H1 (cell line): ENCODE data around the gene LRCH1. TPM values are rescaled to one million over a fixed set of nuclear protein-coding genes. Genes with fewer than 3 reads are reported as not detected.

Experiments used
- CTCF ChIA-PET: fragments of 300-600 bp; sonication (Branson Sonifier 250); formaldehyde crosslinking; loops from one replicate; lab custom pipeline; 2021; ENCODE audit not compliant: partially characterized antibody; lab: Charles Lee
- POLR2A ChIA-PET: fragments of 300-600 bp; sonication (Branson Sonifier 250); formaldehyde crosslinking; loops from one replicate; lab custom pipeline; 2021; ENCODE audit warnings: inconsistent platforms; ENCODE audit not compliant: partially characterized antibody; lab: Charles Lee
- DNase-seq, 2 experiments: peaks; one replicate each; pipeline versions ENCODE4 v3.0.0 to v3.0.0-alpha.2; 2010 to 2022; ENCODE audit warnings: low spot score in 2 of 2, low read depth in 1 of 2, mixed read lengths in 1 of 2
- FAIRE-seq: peaks from 2 replicates; lab custom pipeline; 2011; peaks lifted over from hg19 to GRCh38; lab: Jason Lieb, UNC
- H2AFZ ChIP-seq: 2 replicates; pipeline ENCODE4 v1.8.1; 2012; ENCODE audit warnings: low read length, inconsistent platforms
- H2AK5ac ChIP-seq: 2 replicates; pipeline ENCODE4 v1.6.1; 2013; ENCODE audit warnings: low read depth, low read length
- H2BK120ac ChIP-seq: replicated peaks from 2 replicates; pipeline ENCODE3; 2013; ENCODE audit warnings: low read depth, low read length, inconsistent platforms
- H2BK12ac ChIP-seq: 2 replicates; pipeline ENCODE4 v1.6.1; 2013; ENCODE audit warnings: low read depth, low read length
- H2BK15ac ChIP-seq: 2 replicates; pipeline ENCODE4 v1.6.1; 2013; ENCODE audit warnings: low read length
- H2BK20ac ChIP-seq: 2 replicates; pipeline ENCODE4 v1.6.1; 2013; ENCODE audit warnings: low read length
- H2BK5ac ChIP-seq: 2 replicates; pipeline ENCODE4 v1.6.1; 2013; ENCODE audit warnings: low read depth, low read length
- H3K14ac ChIP-seq: 2 replicates; pipeline ENCODE4 v1.6.1; 2013; ENCODE audit warnings: inconsistent platforms; ENCODE audit not compliant: insufficient read length
- H3K18ac ChIP-seq: 2 replicates; pipeline ENCODE4 v1.6.1; 2013; ENCODE audit warnings: low read length; ENCODE audit errors: extremely low read depth
- H3K23ac ChIP-seq: 2 replicates; pipeline ENCODE4 v1.6.1; 2013; ENCODE audit warnings: inconsistent platforms; ENCODE audit not compliant: insufficient read length
- H3K23me2 ChIP-seq: 2 replicates; pipeline ENCODE4 v1.6.1; 2013; ENCODE audit warnings: low read depth, low read length
- H3K27ac ChIP-seq: 2 replicates; pipeline ENCODE4 v1.6.1; 2011; ENCODE audit warnings: low read depth, low read length, inconsistent platforms
- H3K27me3 ChIP-seq, 4 experiments: replicated peaks in 1 of 4; 1 replicate in 1 of 4; 2 replicates in 3 of 4; pipeline versions ENCODE4 v1.6.1 to v1.8.1; 2011 to 2013; ENCODE audit warnings: low read length in 3 of 4, mild to moderate bottlenecking in 3 of 4, inconsistent platforms in 2 of 4, mixed read lengths in 2 of 4, moderate library complexity in 1 of 4; ENCODE audit not compliant: control insufficient read depth in 3 of 4, insufficient read depth in 3 of 4; ENCODE audit errors: extremely low read depth in 1 of 4
- H3K36me3 ChIP-seq, 4 experiments: 2 replicates each; pipeline versions ENCODE4 v1.6.1 to v1.8.1; 2011 to 2013; ENCODE audit warnings: mild to moderate bottlenecking in 4 of 4, low read length in 3 of 4, moderate library complexity in 2 of 4, control low read depth in 1 of 4, inconsistent platforms in 1 of 4; ENCODE audit not compliant: insufficient read depth in 4 of 4, control insufficient read depth in 2 of 4
- H3K4ac ChIP-seq: replicated peaks from 2 replicates; pipeline ENCODE3; 2013; ENCODE audit warnings: low read length, low read depth, mixed read lengths, inconsistent platforms; ENCODE audit not compliant: insufficient read length
- H3K4me1 ChIP-seq, 4 experiments: replicated peaks in 1 of 4; 1 replicate in 1 of 4; 2 replicates in 3 of 4; pipeline versions ENCODE4 v1.6.1 to v1.8.1; 2011 to 2013; ENCODE audit warnings: low read length in 3 of 4, inconsistent platforms in 2 of 4, mixed read lengths in 1 of 4; ENCODE audit not compliant: insufficient read depth in 4 of 4, control insufficient read depth in 3 of 4
- H3K4me2 ChIP-seq, 2 experiments: 2 replicates each; pipeline versions ENCODE4 v1.6.1 to v1.8.1; 2011 to 2013; ENCODE audit warnings: low read depth in 2 of 2, low read length in 2 of 2, control low read depth in 1 of 2, inconsistent platforms in 1 of 2, mild to moderate bottlenecking in 1 of 2; ENCODE audit not compliant: insufficient read depth in 1 of 2
- H3K4me3 ChIP-seq, 4 experiments: fragments of 200-600, 300-600 bp in 1 of 4; sonication (generic), shearing (Covaris generic), sonication (Bioruptor Twin) in 1 of 4; 2 replicates each; pipeline versions ENCODE4 v1.5.1 to v1.8.1; 2011 to 2016; ENCODE audit warnings: low read length in 4 of 4, low read depth in 3 of 4, control low read depth in 2 of 4, inconsistent platforms in 2 of 4, mild to moderate bottlenecking in 2 of 4, mixed read lengths in 1 of 4, moderate library complexity in 1 of 4; ENCODE audit not compliant: insufficient read depth in 2 of 4; ENCODE audit errors: extremely low read depth in 1 of 4
- H3K56ac ChIP-seq: replicated peaks from 2 replicates; pipeline ENCODE3; 2013; ENCODE audit warnings: low read depth, mild to moderate bottlenecking, mixed read lengths, low read length, inconsistent platforms; ENCODE audit not compliant: insufficient read length
- H3K79me1 ChIP-seq: 2 replicates; pipeline ENCODE4 v1.6.1; 2013; ENCODE audit warnings: low read depth, low read length, control low read depth
- H3K79me2 ChIP-seq, 2 experiments: 2 replicates each; pipeline versions ENCODE4 v1.6.1 to v1.8.1; 2012 to 2013; ENCODE audit warnings: low read length in 2 of 2, mild to moderate bottlenecking in 2 of 2, inconsistent platforms in 1 of 2; ENCODE audit not compliant: insufficient read depth in 2 of 2, control insufficient read depth in 1 of 2
- H3K9ac ChIP-seq, 4 experiments: replicated peaks in 1 of 4; 1 replicate in 1 of 4; 2 replicates in 3 of 4; pipeline versions ENCODE4 v1.6.1 to v1.8.1; 2011 to 2013; ENCODE audit warnings: low read depth in 3 of 4, low read length in 3 of 4, control low read depth in 2 of 4, mild to moderate bottlenecking in 2 of 4, moderate library complexity in 2 of 4, inconsistent platforms in 1 of 4; ENCODE audit errors: extremely low read depth in 1 of 4
- H3K9me3 ChIP-seq, 2 experiments: 2 replicates each; pipeline versions ENCODE4 v1.6.1 to v1.8.1; 2012 to 2013; ENCODE audit warnings: mild to moderate bottlenecking in 2 of 2, moderate library complexity in 2 of 2, control low read depth in 1 of 2, inconsistent platforms in 1 of 2, low read depth in 1 of 2, low read length in 1 of 2, mixed read lengths in 1 of 2; ENCODE audit not compliant: insufficient read depth in 2 of 2
- H4K20me1 ChIP-seq, 2 experiments: replicated peaks in 1 of 2; 2 replicates each; pipeline versions ENCODE3 to v1.8.1; 2011 to 2013; ENCODE audit warnings: inconsistent platforms in 2 of 2, low read length in 2 of 2, mild to moderate bottlenecking in 1 of 2; ENCODE audit not compliant: insufficient read depth in 2 of 2, control insufficient read depth in 1 of 2
- H4K5ac ChIP-seq: 2 replicates; pipeline ENCODE4 v1.6.1; 2013; ENCODE audit warnings: low read length, low read depth, mixed read lengths, inconsistent platforms; ENCODE audit not compliant: insufficient read length
- H4K8ac ChIP-seq: 2 replicates; pipeline ENCODE4 v1.8.0; 2013; ENCODE audit warnings: mild to moderate bottlenecking, moderate library complexity, low read length, inconsistent platforms; ENCODE audit not compliant: insufficient read depth; ENCODE audit errors: extremely low read depth
- H4K91ac ChIP-seq: replicated peaks from 2 replicates; pipeline ENCODE3; 2013; ENCODE audit warnings: low read length, mixed read lengths, inconsistent platforms; ENCODE audit not compliant: insufficient read length
- ATF2 ChIP-seq: IDR thresholded peaks from 2 replicates; pipeline ENCODE4 v1.6.1; 2012; ENCODE audit warnings: low read length, inconsistent platforms
- CEBPB ChIP-seq: IDR thresholded peaks from 2 replicates; pipeline ENCODE4 v1.6.1; 2012; ENCODE audit warnings: low read depth, low read length
- CHD2 ChIP-seq: IDR thresholded peaks from 2 replicates; pipeline ENCODE4 v1.6.1; 2012; ENCODE audit warnings: low read length, improper control_type of control experiment
- GTF2F1 ChIP-seq: IDR thresholded peaks from 2 replicates; pipeline ENCODE4 v1.6.1; 2012; ENCODE audit warnings: low read depth, low read length, improper control_type of control experiment, borderline replicate concordance
- POU5F1 ChIP-seq: IDR thresholded peaks from 2 replicates; pipeline ENCODE4 v1.6.1; 2011; ENCODE audit warnings: low read depth, mild to moderate bottlenecking, low read length, moderate library complexity
- TAF1 ChIP-seq: IDR thresholded peaks from 2 replicates; pipeline ENCODE4 v1.6.1; 2011; ENCODE audit warnings: mild to moderate bottlenecking, low read depth, low read length
- TBP ChIP-seq: IDR thresholded peaks from 2 replicates; pipeline ENCODE4 v1.6.1; 2011; ENCODE audit warnings: low read depth, low read length, improper control_type of control experiment
- YY1 ChIP-seq: IDR thresholded peaks from 2 replicates; pipeline ENCODE4 v1.6.1; 2011; ENCODE audit warnings: low read depth, mild to moderate bottlenecking, low read length
- WGBS, 2 experiments: shearing (Covaris generic) in 1 of 2; methylation state at CpG; one replicate each; pipeline versions ENCODE4 v1.1.6 to v1.1.7; 2013 to 2015; ENCODE audit warnings: low lambda C conversion rate in 2 of 2, mixed read lengths in 2 of 2, inconsistent platforms in 1 of 2, low coverage in 1 of 2, missing lambda C conversion rate in 1 of 2; ENCODE audit not compliant: insufficient replicate concordance in 2 of 2, insufficient coverage in 1 of 2, insufficient read length in 1 of 2; ENCODE audit errors: extremely low coverage in 1 of 2, missing lambda C conversion rate in 1 of 2; 5-methylcytosine and 5-hydroxymethylcytosine counted together
- polyA plus RNA-seq, 7 experiments: library from polyadenylated mRNA; depleted of rRNA in 3 of 7; stranded (reverse) in 5 of 7; unstranded in 2 of 7; fragments of >200 nt in 5 of 7; fragments of 200-250 nt in 2 of 7; gene quantifications; 1 replicate in 5 of 7; 2 replicates in 1 of 7; 4 replicates in 1 of 7; pipeline versions ENCODE4 v1.2.1 to v1.2.3, GENCODE V29; 2011 to 2013; ENCODE audit warnings: missing spikeins in 2 of 7, mixed read lengths in 2 of 7
- total RNA-seq: library from RNA; stranded (reverse); fragmentation: NEBNext Ultra II Directional; extraction: Animal tissue kit (Norgen Biotek cat#: 25700); gene quantifications from 2 replicates; pipeline ENCODE4 v1.2.1, GENCODE V29; 2021
- TF ChIP-seq, protein P1 (sequence below): IDR thresholded peaks from 2 replicates; pipeline ENCODE4 v1.6.1; 2012; ENCODE audit warnings: inconsistent platforms

Gene LRCH1
- total and polyA plus RNA-seq, 2 of the 8 experiments (the other 6 are each of a cell fraction or from before 2014, with no cell fraction given) = 3.0 to 10.1 TPM

DNA sequence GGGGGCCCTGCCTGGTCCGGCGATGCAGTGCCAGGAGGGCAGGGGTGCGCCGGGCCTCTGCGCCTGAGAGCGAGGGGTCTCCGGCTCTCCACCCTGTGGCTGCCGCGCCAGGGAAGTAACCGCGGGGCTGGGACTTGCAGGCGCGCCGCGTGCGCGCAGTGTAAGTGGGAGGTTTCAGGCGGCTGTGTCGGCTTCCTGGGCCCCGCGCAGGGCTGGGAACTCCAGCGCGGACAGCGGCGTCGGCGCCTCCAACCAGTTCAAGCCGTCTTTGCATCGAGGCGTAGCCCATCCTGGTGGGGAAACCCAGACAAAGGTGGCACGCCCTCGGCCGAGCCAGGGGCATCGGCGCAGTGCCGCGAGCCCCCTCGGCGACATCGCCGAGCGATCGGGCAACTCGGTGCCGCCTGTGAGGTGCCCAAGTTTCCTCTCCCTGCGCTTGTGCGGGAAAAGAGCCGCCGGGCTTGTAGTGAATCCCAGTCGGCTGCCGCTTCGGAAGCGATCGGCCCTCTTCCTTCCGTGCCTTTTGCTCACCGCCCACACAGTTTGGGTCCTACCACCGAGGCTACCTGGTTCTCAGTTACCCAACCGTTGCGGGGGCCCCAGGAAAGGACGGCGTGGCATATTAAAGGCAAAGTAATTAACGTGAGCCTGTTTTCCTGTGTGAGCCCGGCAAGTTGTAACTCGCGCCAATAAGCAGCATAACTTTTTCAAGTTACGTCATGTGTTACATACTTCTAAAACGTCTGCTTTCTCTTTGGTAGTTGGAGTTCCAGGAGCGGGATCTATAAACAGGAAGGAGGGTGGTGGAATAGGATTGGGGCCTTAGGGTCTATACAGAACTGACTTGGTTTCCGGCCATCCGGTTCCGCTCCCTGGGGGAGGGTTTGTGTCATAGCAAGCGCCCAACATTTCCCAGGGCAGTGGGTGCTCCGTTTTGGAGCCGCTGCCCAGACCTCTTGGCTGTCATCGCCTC lies 1.2 kb downstream of the LRCH1 start:
- no peak overlapping the region; the same call in 1 of the 2 replicates for H3K27ac ChIP-seq
- ChIA-PET CTCF (no interaction called here), POLR2A (interaction anchor here (1.1 kb wide), 1 partner anchor 113 kb away, joined by 3 read pairs; no protein-coding TSS in a partner anchor)
- H2BK12ac ChIP-seq = peak overlapping the region; percentile 75
- peaks cover 0 to 46% of the 10 kb centered on the region in 2 experiments; a peak in 3 of 4 replicates for H3K79me2 ChIP-seq
- peak overlapping the region; percentile 91 for H4K8ac ChIP-seq
- H3K4me1 ChIP-seq = peaks cover 0 to 14% (median 2%) of the 10 kb centered on the region in 4 experiments; a peak in 4 of 7 replicates
- peaks cover 2% of the 10 kb centered on the region for H3K79me1 ChIP-seq
- DNase-seq (peak in 1 of 2 experiments; percentile 54), FAIRE-seq (no peak)
- H3K14ac ChIP-seq = no peak overlapping the region
- H3K27me3 ChIP-seq = peaks cover 0 to 22% (median 7%) of the 10 kb centered on the region in 4 experiments; a peak in 4 of 7 replicates
- peaks cover 0 to 5% of the 10 kb centered on the region in 2 experiments for H4K20me1 ChIP-seq
- H3K9ac ChIP-seq = peak overlapping the region; percentile 65 to 81 (median 72)
- peak overlapping the region; percentile 78 for H3K18ac ChIP-seq
- H3K23ac ChIP-seq = no peak overlapping the region
- H2AFZ ChIP-seq = peak overlapping the region; percentile 83
- no peak overlapping the region for H4K5ac ChIP-seq
- H3K4ac ChIP-seq = peak overlapping the region; percentile 36
- H3K56ac ChIP-seq = peak overlapping the region; percentile 62
- H2AK5ac ChIP-seq = 0 out of 2 replicates have a peak overlapping the region, but pooled peaks have one; percentile 53
- peaks cover 13% of the 10 kb centered on the region for H3K23me2 ChIP-seq
- 3% methylated on average over 56 of the region's 75 CpGs; no CpG with 5 or more reads in 1 of the 2 experiments for WGBS, 2 experiments
- H3K36me3 ChIP-seq = no peaks in the 10 kb centered on the region
- no peak overlapping the region for H2BK120ac ChIP-seq
- no peak overlapping the region for H4K91ac ChIP-seq
- peak overlapping the region; percentile 31; the same call in 1 of the 2 replicates for H2BK15ac ChIP-seq
- 0 out of 2 replicates have a peak overlapping the region, but pooled peaks have one; percentile 24 for H2BK5ac ChIP-seq
- H2BK20ac ChIP-seq = no peak overlapping the region
- peak overlapping the region; percentile 71 to 94 (median 86) for H3K4me3 ChIP-seq
- no peaks in the 10 kb centered on the region for H3K9me3 ChIP-seq
- H3K4me2 ChIP-seq = peak overlapping the region; percentile 69 to 96
- TF ChIP-seq, protein P1, sequence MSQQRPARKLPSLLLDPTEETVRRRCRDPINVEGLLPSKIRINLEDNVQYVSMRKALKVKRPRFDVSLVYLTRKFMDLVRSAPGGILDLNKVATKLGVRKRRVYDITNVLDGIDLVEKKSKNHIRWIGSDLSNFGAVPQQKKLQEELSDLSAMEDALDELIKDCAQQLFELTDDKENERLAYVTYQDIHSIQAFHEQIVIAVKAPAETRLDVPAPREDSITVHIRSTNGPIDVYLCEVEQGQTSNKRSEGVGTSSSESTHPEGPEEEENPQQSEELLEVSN = no peak
- TF ChIP-seq ATF2 (no peak), CHD2 (no peak), TBP (no peak), GTF2F1 (no peak), CEBPB (no peak), YY1 (no peak), POU5F1 (no peak), TAF1 (peak; percentile 1; the same call in 1 of the 2 replicates)
